Activated B cell treated with CpG ODN at 0.5 μM for 24 hours (primary cell): ENCODE results near the gene ANXA5. TPM values are rescaled to one million over a fixed set of nuclear protein-coding genes. Genes with fewer than 3 reads are reported as not detected.

Experiments
- ATAC-seq: fragments of 200-7000 bp; cut with Tn5 transposase; one replicate; pipeline ENCODE4 v1.10.0; 2021; ENCODE audit warnings: low read depth, mild to moderate bottlenecking, moderate library complexity
- CTCF ChIA-PET: fragments of 350-600 bp; sonication (Branson Sonifier 250); formaldehyde crosslinking; loops from one replicate; lab custom pipeline; 2021; ENCODE audit warnings: antibody characterized with exemption; lab: Charles Lee
- POLR2A ChIA-PET: fragments of 350-600 bp; sonication (Branson Sonifier 250); formaldehyde crosslinking; loops from one replicate; lab custom pipeline; 2021; ENCODE audit warnings: antibody characterized with exemption; lab: Charles Lee
- DNase-seq: peaks from one replicate; pipeline ENCODE4 v3.0.0; 2022
- H3K27ac Mint-ChIP-seq: one replicate; pipeline ENCODE4 v1.8.0; 2020; ENCODE audit warnings: mixed read lengths
- H3K27me3 Mint-ChIP-seq: one replicate; pipeline ENCODE4 v1.8.0; 2021; ENCODE audit warnings: mixed read lengths
- H3K36me3 Mint-ChIP-seq: one replicate; pipeline ENCODE4 v1.8.0; 2021; ENCODE audit warnings: low read depth, mixed read lengths
- H3K4me1 Mint-ChIP-seq: one replicate; pipeline ENCODE4 v1.8.0; 2021; ENCODE audit warnings: mixed read lengths
- H3K4me3 Mint-ChIP-seq: one replicate; pipeline ENCODE4 v1.8.0; 2020; ENCODE audit warnings: mild to moderate bottlenecking, mixed read lengths
- H3K9me3 Mint-ChIP-seq: one replicate; pipeline ENCODE4 v1.8.0; 2020; ENCODE audit warnings: mixed read lengths
- CTCF ChIP-seq: fragments of 200-600 bp; IDR thresholded peaks from one replicate; pipeline ENCODE4 v1.8.0; 2022; ENCODE audit warnings: antibody characterized with exemption, mild to moderate bottlenecking
- intact Hi-C: fragments of 100-400 bp; cut with micrococcal nuclease; formaldehyde crosslinking; loops from one replicate; pipeline ENCODE4 v1.15.1; 2024
- total RNA-seq: library from RNA; stranded (reverse); gene quantifications from 2 replicates; pipeline ENCODE4 v1.2.3, GENCODE V29; 2022

Gene ANXA5
- total RNA-seq, 1 donor from 2014 or later, result 89.9 TPM

- Mint-ChIP-seq H3K4me3 (no peak overlapping the region), H3K9me3 (no peaks in the 10 kb centered on the region), H3K27me3 (peaks cover 53% of the 10 kb centered on the region), H3K27ac (no peak overlapping the region), H3K4me1 (peaks cover 6% of the 10 kb centered on the region), H3K36me3 (no peaks in the 10 kb centered on the region)
- ChIA-PET POLR2A (interaction anchor here (0.9 kb wide), 1 partner anchor 15 kb away, joined by 3 read pairs; no protein-coding TSS in a partner anchor), CTCF (interaction anchor here (1.0 kb wide), 1 partner anchor 341 kb away, joined by 3 read pairs; no protein-coding TSS in a partner anchor)
- DNase-seq, result peak; percentile 18
- intact Hi-C loops, result loop anchor here (1.0 kb wide), 1 partner anchor 14 kb away; no protein-coding TSS in a partner anchor
- peak; percentile 88 for ATAC-seq
- no peak for TF ChIP-seq CTCF
Measured at GRCh38 chr4:121711263-121712000, 14.7 kb upstream of the ANXA5 start.

- no peak for DNase-seq
- Mint-ChIP-seq H3K27me3 (peaks cover 47% of the 10 kb centered on the region), H3K36me3 (no peaks in the 10 kb centered on the region), H3K27ac (no peak overlapping the region), H3K4me3 (no peak overlapping the region), H3K9me3 (no peaks in the 10 kb centered on the region), H3K4me1 (peaks cover 6% of the 10 kb centered on the region)
- intact Hi-C loops, result no loop called here
- TF ChIP-seq CTCF, result no peak
- no peak for ATAC-seq
- POLR2A ChIA-PET, result no interaction called here
- CTCF ChIA-PET, result no interaction called here
Measured at GRCh38 chr4:121709766-121710405, 13.1 kb upstream of the ANXA5 start.

GRCh38 chr4:121707344-121707743 is 10.6 kb upstream of the ANXA5 start:
- ChIA-PET CTCF (interaction anchor here (0.5 kb wide), 1 partner anchor 11 kb away, joined by 4 read pairs; no protein-coding TSS in a partner anchor), POLR2A (no interaction called here)
- H3K4me3 Mint-ChIP-seq, result no peak overlapping the region
- peaks cover 6% of the 10 kb centered on the region for H3K4me1 Mint-ChIP-seq
- ATAC-seq, result no peak
- intact Hi-C loops, result no loop called here
- peaks cover 39% of the 10 kb centered on the region for H3K27me3 Mint-ChIP-seq
- H3K36me3 Mint-ChIP-seq, result no peaks in the 10 kb centered on the region
- no peak for TF ChIP-seq CTCF
- no peaks in the 10 kb centered on the region for H3K9me3 Mint-ChIP-seq
- no peak overlapping the region for H3K27ac Mint-ChIP-seq
- DNase-seq, result no peak

- intact Hi-C loops, result no loop called here
- Mint-ChIP-seq H3K36me3 (no peaks in the 10 kb centered on the region), H3K9me3 (no peaks in the 10 kb centered on the region), H3K27ac (no peak overlapping the region), H3K4me3 (no peak overlapping the region), H3K4me1 (peaks cover 4% of the 10 kb centered on the region), H3K27me3 (peaks cover 32% of the 10 kb centered on the region)
- ATAC-seq (no peak), DNase-seq (no peak)
- TF ChIP-seq CTCF, result no peak
- ChIA-PET POLR2A (no interaction called here), CTCF (no interaction called here)
Measured at GRCh38 chr4:121706595-121707021, 9.8 kb upstream of the ANXA5 start.

GRCh38 chr4:121705521-121705920 is 8.7 kb upstream of the ANXA5 start:
- H3K4me3 Mint-ChIP-seq, result no peak overlapping the region
- POLR2A ChIA-PET, result no interaction called here

More at GRCh38 chr4:121705521-121705920, 8.7 kb upstream of the ANXA5 start:
- no peaks in the 10 kb centered on the region for H3K36me3 Mint-ChIP-seq
- no peaks in the 10 kb centered on the region for H3K9me3 Mint-ChIP-seq
- no peak for DNase-seq
- no peaks in the 10 kb centered on the region for H3K4me1 Mint-ChIP-seq
- intact Hi-C loops, result no loop called here
- no peak overlapping the region for H3K27ac Mint-ChIP-seq
- no peak for ATAC-seq
- CTCF ChIA-PET, result no interaction called here
- TF ChIP-seq CTCF, result no peak
- H3K27me3 Mint-ChIP-seq, result peaks cover 26% of the 10 kb centered on the region
